HK-2 (cell line): ENCODE measurements around the gene TSPAN5.

Experiments
- DNase-seq: peaks from one replicate; pipeline ENCODE4 v3.0.0-alpha.2; 2018; ENCODE audit not compliant: unreplicated experiment

The TSPAN5 gene

GRCh38 chr4:98643755-98644154, 14.7 kb downstream of the TSPAN5 start:
- no peak for DNase-seq

DNA sequence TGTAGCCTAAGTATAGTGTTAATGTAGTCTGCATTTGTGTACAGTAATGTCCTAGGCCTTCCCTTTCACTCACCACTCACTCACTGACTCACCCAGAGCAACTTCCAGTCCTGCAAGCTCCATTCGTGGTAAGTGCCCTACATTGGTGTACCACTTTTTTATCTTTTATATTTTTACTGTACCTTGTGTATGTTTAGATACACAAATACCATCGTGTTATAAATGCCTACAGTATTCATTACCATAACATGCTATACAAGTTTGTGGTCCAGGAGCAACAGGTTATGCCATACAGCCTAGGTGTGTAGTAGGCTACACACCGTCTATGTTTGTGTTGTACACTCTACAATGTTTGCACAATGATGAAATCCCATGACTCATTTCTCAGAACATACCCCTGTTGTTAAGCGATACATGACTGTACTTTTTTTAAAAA, 15.4 kb downstream of the TSPAN5 start:
- no peak for DNase-seq

DNA sequence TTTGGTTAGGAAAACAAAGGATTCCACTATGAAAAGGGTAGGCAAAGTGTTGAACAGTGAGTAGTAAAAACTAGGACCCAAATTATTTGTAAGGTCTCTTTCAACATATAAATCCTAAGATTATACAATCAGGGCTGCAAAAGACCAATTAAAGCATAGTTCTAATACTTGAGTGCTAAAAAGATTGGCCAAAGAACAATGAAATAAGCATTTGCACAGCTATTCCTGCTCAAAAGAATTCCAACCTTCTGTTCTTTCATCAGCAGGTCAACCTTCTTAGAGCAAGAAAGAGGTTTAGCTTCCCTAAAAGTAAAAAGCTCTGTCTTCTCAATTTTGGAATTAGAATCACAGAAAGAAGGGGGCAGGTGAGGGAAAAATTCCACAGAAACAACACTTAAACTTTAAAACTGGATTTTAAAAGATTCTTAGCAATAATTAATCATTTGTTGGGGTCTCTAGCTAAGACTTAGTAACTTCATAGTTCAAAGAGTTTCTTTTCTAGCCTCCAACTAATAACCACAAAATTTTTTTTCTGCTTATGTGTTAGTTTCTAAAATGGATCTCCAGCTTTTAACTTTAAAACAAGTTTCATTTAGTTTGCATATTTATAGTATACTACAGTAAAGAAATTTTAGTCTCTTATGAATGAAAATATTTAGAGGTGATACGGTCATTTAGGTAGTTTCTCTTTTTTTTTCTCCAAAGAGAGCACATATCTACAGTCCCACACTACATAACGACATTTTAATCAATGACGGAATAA, 16.3 kb downstream of the TSPAN5 start:
- DNase-seq = no peak

- DNase-seq = no peak
These were observed 17.0 kb downstream of the TSPAN5 start for GRCh38 chr4:98641376-98641775.

DNA sequence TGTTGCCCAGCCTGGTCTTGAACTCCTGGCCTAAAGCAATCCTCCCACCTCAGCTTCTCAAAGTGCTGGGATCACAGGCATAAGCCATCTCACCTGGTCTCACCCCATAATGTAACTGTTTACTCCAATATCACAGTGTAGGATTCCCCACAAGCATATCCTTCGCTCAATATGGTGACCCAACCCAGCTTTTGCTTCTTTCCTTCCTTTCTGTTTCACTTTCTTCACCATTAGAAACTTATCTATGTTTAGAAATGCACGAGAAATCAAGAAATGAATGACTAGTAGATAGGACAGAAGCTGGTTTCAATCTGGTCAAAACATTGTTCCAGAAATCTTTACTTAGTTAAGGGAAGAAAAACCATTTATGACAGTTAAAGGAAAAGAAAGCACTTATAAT, 18.9 kb downstream of the TSPAN5 start:
- no peak for DNase-seq

GRCh38 chr4:98639108-98639507, 19.3 kb downstream of the TSPAN5 start:
- DNase-seq = no peak

DNA sequence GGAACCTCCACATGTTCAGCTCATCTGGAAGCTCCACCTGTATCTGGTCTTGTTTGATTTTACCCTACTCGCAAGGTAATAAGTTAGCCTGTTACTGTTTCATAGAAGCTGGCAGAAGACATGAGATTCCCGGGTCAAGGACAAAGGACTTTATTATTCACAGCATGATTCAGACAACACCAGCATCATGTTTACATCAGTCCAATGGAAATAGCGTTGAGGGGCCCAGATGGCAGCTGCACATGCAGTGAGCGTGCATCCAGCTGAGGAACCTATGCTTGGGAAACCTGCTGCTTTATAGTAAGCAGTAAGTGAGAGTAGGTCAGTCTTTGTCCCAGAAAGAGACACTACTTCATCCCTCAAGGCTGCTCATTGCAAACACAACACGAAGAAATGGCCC, 19.8 kb downstream of the TSPAN5 start:
- no peak for DNase-seq

DNA sequence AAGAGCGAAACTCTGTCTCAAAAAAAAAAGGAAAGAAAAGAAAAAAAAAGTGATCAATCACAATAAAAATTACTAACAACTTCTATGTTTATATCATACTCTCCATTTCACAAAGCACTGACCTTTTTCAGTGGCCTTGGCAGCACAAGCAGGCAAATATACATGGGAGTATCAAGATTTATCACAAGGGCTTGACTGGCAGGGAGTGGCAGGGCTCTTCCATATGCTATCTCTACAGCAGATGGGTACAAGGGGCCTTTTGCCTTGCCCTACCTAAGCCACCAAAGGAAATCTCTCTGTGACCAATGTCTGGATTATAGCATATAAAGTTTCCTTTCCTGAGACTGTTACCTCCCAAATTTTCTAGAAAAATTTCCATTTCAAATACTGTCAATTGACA, 24.4 kb downstream of the TSPAN5 start:
- DNase-seq = no peak

- no peak for DNase-seq
These were observed 25.3 kb downstream of the TSPAN5 start for GRCh38 chr4:98633159-98633558.

- DNase-seq = no peak
These were observed 26.2 kb downstream of the TSPAN5 start for GRCh38 chr4:98632258-98632657.

DNA sequence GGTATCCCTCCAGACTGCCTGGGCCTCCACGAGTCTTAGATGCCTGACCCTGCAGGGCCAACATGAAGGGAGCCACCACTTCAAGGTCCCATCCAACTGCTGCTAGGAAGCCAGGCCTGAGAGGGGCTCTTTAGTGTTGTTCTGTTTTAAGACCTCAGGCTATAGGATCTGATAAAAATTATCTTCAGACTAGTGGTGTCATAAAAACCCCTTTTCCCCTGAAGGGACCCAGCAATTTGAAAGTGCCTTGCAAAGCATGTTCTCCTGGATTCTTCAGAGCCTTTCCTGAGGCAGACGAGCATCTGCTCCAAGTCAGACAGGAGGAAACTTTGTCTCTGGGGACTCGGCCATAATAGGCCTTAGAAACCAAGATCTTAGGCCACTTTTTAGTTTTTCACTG, 26.9 kb downstream of the TSPAN5 start:
- DNase-seq = no peak

DNA sequence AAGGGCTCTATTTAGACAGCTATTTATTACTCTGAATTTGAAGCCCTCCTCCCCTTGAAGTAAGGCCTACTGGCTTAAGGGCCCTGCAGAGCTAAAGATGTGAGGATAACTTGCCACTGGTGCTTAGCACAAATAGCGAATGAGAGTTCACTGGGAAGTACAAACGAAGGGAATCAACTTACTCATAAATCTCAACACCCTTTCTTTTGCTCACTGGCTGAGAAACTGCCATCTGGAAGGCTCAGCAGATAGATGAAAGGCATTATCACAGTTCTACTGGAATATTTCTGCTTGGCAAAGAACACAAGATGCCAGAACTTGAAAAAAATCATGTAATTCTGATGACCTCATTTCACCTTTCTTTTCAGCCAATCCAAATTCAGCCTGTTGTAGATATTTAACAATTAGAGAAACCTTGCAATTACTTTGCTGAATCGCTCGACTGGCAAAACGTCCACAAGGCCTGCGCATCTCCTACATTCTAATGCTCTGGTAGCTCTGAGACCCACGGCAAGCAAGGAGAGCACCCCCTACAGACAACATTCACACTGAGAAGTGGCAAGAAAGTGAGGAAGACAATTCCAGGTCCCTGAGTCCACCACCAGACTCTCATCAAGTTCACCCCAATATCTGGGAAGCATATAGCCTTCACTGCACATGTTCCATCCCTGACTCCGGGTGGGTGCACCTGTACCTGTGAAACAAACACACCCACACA, 27.5 kb downstream of the TSPAN5 start:
- DNase-seq = no peak

- no peak for DNase-seq
These were observed 30.7 kb downstream of the TSPAN5 start for GRCh38 chr4:98627531-98628257.

DNA sequence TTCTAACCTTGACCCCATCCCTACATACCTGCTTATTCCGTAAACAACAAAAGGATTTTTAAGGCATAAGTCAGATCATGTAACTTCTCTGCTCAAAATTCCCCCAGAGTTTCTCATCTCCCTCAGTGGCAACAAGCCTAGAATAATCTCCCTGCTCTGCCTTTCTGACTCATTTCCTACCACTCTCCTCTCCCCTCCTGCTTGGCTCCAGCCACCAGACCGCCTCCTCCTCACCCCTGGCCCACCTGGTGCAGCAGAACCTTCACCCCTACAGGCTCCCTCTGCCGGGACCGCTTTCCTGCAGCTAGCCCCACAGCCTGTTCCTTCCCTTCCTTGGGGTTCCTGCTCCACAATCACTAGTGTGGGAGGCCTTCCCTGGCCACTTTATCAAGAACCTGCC, 32.1 kb downstream of the TSPAN5 start:
- DNase-seq = peak; percentile 41

DNA sequence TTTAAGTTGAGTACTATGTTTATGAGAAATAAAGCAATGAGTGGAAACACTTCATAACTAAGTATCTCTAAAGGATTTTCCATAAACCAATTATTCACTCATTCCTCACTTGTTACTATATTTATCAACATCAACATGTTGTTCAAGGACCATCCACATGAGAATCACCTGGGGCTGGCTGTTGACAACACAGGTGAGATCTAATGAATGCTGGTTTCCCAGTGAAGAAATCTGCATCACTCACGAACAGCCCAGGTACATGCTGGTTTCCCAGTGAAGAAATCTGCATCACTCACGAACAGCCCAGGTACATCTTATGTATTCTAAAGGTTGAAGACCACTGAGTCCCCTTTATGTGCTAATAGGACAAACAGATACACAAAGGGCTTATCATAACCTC, 32.5 kb downstream of the TSPAN5 start:
- DNase-seq = no peak

DNA sequence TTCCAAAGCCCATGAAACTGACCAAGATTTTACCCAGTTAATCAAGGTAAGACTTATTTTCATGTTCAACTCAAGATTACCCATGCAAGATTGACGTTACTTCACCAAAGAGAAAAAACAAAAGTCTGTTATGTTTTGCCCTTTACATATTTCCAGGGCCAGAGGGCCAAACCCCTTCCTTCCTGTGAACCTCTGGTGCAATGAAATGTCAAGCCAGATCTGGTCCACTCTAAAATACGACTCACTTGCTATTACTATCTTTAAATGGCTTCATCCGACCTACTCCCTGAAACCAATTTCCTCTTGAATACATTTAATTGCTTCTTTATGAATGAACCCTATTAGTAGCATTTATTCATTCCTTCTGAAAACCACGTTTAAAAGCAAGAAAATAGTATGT, 33.0 kb downstream of the TSPAN5 start:
- no peak for DNase-seq

GRCh38 chr4:98624642-98625041, 33.8 kb downstream of the TSPAN5 start:
- DNase-seq = no peak

DNA sequence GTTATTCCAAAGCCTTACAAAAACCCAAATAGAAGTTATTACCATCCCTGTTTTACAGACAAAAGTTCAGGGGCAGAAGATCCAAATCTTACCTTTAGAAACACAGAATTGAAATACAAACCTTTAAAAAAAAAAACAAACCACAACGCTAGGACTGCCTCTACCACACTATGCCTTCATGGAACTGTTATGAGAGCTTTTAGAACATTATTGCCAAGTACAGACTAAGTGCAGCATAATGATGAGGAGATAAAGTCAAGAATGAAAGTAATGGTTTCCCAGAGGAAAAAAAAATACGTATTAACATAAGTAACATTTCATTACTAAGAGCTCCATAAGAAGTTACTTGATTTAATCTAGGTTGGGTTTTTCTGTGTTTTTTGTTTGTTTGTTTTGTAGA, 34.3 kb downstream of the TSPAN5 start:
- DNase-seq = no peak

DNA sequence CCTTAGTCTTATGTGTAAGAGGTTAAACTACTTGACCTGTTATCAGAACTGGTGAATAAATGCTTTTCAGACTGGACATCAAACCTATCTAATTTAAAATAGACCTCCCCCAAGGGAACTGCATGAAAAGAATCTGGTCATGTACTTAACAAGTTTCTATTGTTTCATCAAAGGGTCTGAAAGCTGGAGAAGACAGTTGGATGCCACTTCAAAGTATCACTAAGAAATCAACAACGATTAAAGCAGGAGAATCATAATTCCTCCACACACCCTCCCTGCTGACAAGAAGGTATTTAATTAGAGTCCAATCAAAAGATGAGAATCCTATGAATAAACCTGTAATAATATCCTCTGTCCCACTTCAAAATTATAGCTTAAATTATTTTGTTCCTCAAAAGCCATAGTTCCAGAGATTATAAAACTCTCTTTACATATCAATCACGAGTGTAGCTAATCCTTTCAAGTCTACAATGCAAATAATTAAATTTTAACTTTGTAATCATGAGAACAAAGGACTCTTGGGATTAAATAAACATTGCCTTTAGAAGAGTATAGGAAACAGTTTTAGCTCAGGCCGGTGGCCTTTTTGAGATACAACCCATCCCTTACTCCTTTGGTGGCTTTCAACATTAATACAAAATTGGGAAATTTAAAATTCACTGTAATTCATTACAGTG, 35.1 kb downstream of the TSPAN5 start:
- no peak for DNase-seq

DNA sequence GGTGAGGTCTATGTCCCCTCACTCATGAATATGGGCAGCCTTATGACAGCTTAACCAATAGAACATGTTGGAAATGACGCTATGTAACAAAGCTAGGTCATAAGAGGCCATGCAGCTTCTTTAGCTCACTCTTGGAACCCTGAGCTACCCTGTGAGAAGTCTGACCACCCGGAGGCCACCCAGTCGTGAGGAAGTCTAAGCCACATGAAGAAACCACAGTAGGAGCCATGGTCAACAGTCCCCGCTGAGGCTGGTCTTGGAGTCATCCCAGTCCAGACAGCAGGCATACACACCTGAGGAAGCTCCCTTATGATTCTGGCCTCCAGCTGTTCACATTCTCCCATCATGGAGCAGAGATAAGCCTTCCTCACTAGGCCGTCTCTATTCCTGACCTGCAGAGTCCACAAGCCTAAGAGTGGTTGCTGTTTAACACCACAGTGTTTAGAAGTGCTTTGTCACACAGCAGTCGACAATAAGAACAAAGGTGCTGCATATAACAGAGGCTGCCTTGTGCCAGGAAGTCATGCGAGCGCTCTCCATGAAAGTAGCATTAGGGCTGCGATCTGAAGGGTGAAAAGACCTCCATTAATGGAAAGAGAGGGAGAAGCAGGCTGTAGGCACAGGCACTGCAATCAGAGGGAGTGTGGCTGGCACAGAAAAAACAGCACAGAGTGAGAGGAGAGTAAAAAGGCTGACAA, 38.2 kb downstream of the TSPAN5 start:
- no peak for DNase-seq

- no peak for DNase-seq
These were observed 39.2 kb downstream of the TSPAN5 start for GRCh38 chr4:98619180-98619579.

GRCh38 chr4:98618680-98619079, 39.7 kb downstream of the TSPAN5 start:
- DNase-seq = no peak
